A673 (cell line): ENCODE results near the gene SCN3B.

Source experiments
- EZH2 ChIP-seq: fragments of 200-600 bp; sonication (generic); IDR thresholded peaks from 2 replicates; pipeline ENCODE4 v1.6.1; 2017; ENCODE audit warnings: borderline replicate concordance, low read depth, mild to moderate bottlenecking, mixed read lengths, antibody characterized with exemption, low read length; ENCODE audit not compliant: poor library complexity, severe bottlenecking
- TF ChIP-seq, protein P1 (sequence below): fragments of 300-800, 200-600 bp; sonication (generic); conservative IDR thresholded peaks from 2 replicates; pipeline ENCODE4 v1.5.1; 2017; ENCODE audit warnings: low read depth, mild to moderate bottlenecking, antibody characterized with exemption, low read length, moderate library complexity, mixed read lengths

DNA sequence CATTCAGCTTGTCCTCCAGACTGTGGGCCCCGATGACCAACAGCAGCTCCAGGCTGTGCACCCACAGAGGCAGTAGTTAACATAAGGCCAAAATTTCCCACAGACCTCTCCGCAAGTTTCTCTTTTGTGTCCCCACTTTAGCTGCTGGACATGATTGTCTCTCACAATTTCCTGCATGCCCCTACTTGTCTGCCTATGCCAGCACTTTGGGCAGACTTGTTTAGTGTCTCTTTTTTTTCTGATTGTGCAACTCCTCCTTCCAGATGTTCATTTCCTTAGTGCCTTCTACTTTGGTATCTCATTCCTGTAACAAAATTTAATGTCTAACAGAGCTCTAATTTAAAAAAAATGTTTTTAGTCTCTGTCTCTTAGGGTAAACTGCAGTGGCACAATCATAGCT is 23.8 kb upstream of the SCN3B start:
- TF ChIP-seq, protein P1, sequence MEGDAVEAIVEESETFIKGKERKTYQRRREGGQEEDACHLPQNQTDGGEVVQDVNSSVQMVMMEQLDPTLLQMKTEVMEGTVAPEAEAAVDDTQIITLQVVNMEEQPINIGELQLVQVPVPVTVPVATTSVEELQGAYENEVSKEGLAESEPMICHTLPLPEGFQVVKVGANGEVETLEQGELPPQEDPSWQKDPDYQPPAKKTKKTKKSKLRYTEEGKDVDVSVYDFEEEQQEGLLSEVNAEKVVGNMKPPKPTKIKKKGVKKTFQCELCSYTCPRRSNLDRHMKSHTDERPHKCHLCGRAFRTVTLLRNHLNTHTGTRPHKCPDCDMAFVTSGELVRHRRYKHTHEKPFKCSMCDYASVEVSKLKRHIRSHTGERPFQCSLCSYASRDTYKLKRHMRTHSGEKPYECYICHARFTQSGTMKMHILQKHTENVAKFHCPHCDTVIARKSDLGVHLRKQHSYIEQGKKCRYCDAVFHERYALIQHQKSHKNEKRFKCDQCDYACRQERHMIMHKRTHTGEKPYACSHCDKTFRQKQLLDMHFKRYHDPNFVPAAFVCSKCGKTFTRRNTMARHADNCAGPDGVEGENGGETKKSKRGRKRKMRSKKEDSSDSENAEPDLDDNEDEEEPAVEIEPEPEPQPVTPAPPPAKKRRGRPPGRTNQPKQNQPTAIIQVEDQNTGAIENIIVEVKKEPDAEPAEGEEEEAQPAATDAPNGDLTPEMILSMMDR, result no peak
- TF ChIP-seq EZH2, result no peak
